Measurements from ENCODE around the gene CPNE8. TPM values are rescaled to one million over a fixed set of nuclear protein-coding genes. Genes with fewer than 3 reads are reported as not detected.

Gene CPNE8
- total and polyA plus RNA-seq, 2 experiments from 2014 or later, result 5.9 to 14.5 TPM

GRCh38 chr12:38720661-38721060 lies 184.7 kb downstream of the CPNE8 start:
- Histone ChIP-seq H3K9me3 (ENCODE audit: low read depth) (no peaks in the 10 kb centered on the region), H3K79me2 (no peaks in the 10 kb centered on the region), H3K4me2 (no peak overlapping the region), H3K9me2 (replicated peaks; ENCODE audit: insufficient read depth) (no peaks in the 10 kb centered on the region), H3K4me3 (no peak overlapping the region), H3K36me3 (replicated peaks; ENCODE audit: insufficient read depth, low read depth) (no peaks in the 10 kb centered on the region), H4K20me1 (ENCODE audit: insufficient read depth, poor library complexity, severe bottlenecking) (no peaks in the 10 kb centered on the region), H3K4me1 (ENCODE audit: insufficient read depth) (no peaks in the 10 kb centered on the region), H3K27me3 (no peaks in the 10 kb centered on the region), H2AFZ (no peak overlapping the region), H3K27ac (no peak overlapping the region)
- no peak for DNase-seq (ENCODE audit: low spot score)
- 94% methylated on average over 9 of the region's 9 CpGs for WGBS (ENCODE audit: low lambda C conversion rate, missing lambda C conversion rate)
- TF ChIP-seq EZH2phosphoT487 (IDR thresholded peaks at IDR 0.05; ENCODE audit: low read depth, severe bottlenecking, unreplicated experiment) (no peak), EZH2 (IDR thresholded peaks at IDR 0.05; ENCODE audit: borderline replicate concordance) (no peak), CTCF (IDR thresholded peaks at IDR 0.05; ENCODE audit: poor library complexity) (no peak)

- no peak overlapping the region for H3K27ac ChIP-seq
- no peak overlapping the region for H3K4me2 ChIP-seq
- no peak overlapping the region for H3K4me3 ChIP-seq
- no peaks in the 10 kb centered on the region for H3K9me2 ChIP-seq (replicated peaks; ENCODE audit: insufficient read depth)
- TF ChIP-seq CTCF (IDR thresholded peaks at IDR 0.05; ENCODE audit: poor library complexity), result no peak
- no peak for TF ChIP-seq EZH2phosphoT487 (IDR thresholded peaks at IDR 0.05; ENCODE audit: low read depth, severe bottlenecking, unreplicated experiment)
- H3K36me3 ChIP-seq (replicated peaks; ENCODE audit: insufficient read depth, low read depth), result no peaks in the 10 kb centered on the region
- H2AFZ ChIP-seq, result no peak overlapping the region
- 67% methylated on average over 6 of the region's 6 CpGs for WGBS (ENCODE audit: low lambda C conversion rate, missing lambda C conversion rate)
- no peaks in the 10 kb centered on the region for H3K79me2 ChIP-seq
- H3K4me1 ChIP-seq (ENCODE audit: insufficient read depth), result no peaks in the 10 kb centered on the region
- no peaks in the 10 kb centered on the region for H3K27me3 ChIP-seq
- H4K20me1 ChIP-seq (ENCODE audit: insufficient read depth, poor library complexity, severe bottlenecking), result no peaks in the 10 kb centered on the region
- DNase-seq (ENCODE audit: low spot score), result no peak
- no peaks in the 10 kb centered on the region for H3K9me3 ChIP-seq (ENCODE audit: low read depth)
These were observed 192.1 kb downstream of the CPNE8 start for GRCh38 chr12:38713294-38713693.

- no peaks in the 10 kb centered on the region for H3K4me1 ChIP-seq (ENCODE audit: insufficient read depth)
- WGBS (ENCODE audit: low lambda C conversion rate, missing lambda C conversion rate), result 69% methylated on average over 2 of the region's 2 CpGs
These were observed 194.3 kb downstream of the CPNE8 start for GRCh38 chr12:38711054-38711453.

More at GRCh38 chr12:38711054-38711453, 194.3 kb downstream of the CPNE8 start:
- Histone ChIP-seq H3K4me2 (no peak overlapping the region), H3K36me3 (replicated peaks; ENCODE audit: insufficient read depth, low read depth) (no peaks in the 10 kb centered on the region), H3K27ac (peak overlapping the region; percentile 51), H3K79me2 (no peaks in the 10 kb centered on the region), H3K27me3 (no peaks in the 10 kb centered on the region), H3K9me3 (ENCODE audit: low read depth) (no peaks in the 10 kb centered on the region), H2AFZ (no peak overlapping the region), H4K20me1 (ENCODE audit: insufficient read depth, poor library complexity, severe bottlenecking) (no peaks in the 10 kb centered on the region), H3K4me3 (no peak overlapping the region), H3K9me2 (replicated peaks; ENCODE audit: insufficient read depth) (no peaks in the 10 kb centered on the region)
- TF ChIP-seq CTCF (IDR thresholded peaks at IDR 0.05; ENCODE audit: poor library complexity), result no peak
- TF ChIP-seq EZH2 (IDR thresholded peaks at IDR 0.05; ENCODE audit: borderline replicate concordance), result no peak
- no peak for TF ChIP-seq EZH2phosphoT487 (IDR thresholded peaks at IDR 0.05; ENCODE audit: low read depth, severe bottlenecking, unreplicated experiment)
- DNase-seq (ENCODE audit: low spot score), result peak; percentile 8

Measured in hepatocyte (in vitro differentiated cells).